ENCODE results near the gene GAS2. TPM values are rescaled to one million over a fixed set of nuclear protein-coding genes. Genes with fewer than 3 reads are reported as not detected.

The GAS2 gene
- total RNA-seq, 1 donor from 2014 or later, result 27.0 TPM

GRCh38 chr11:22792497-22792896 lies 126.1 kb downstream of the GAS2 start:
- Histone ChIP-seq H3K27me3 (no peaks in the 10 kb centered on the region), H3K36me3 (no peaks in the 10 kb centered on the region), H3K4me1 (no peaks in the 10 kb centered on the region), H3K4me3 (no peak overlapping the region), H3K9me3 (no peaks in the 10 kb centered on the region), H3K27ac (no peak overlapping the region)
- intact Hi-C loops (cut with DNase I), result no loop called here
- DNase-seq (ENCODE audit: low spot score in 2 of 2), result no peak
- no peak for TF ChIP-seq CTCF (IDR thresholded peaks at IDR 0.05)

- no peak for DNase-seq (ENCODE audit: low spot score in 2 of 2)
- Histone ChIP-seq H3K4me1 (no peaks in the 10 kb centered on the region), H3K9me3 (no peaks in the 10 kb centered on the region), H3K36me3 (no peaks in the 10 kb centered on the region), H3K27ac (no peak overlapping the region), H3K4me3 (no peak overlapping the region), H3K27me3 (no peaks in the 10 kb centered on the region)
- intact Hi-C loops (cut with DNase I), result no loop called here
- no peak for TF ChIP-seq CTCF (IDR thresholded peaks at IDR 0.05)
Measured at GRCh38 chr11:22795914-22796313, 129.5 kb downstream of the GAS2 start.

GRCh38 chr11:22797047-22797446 lies 130.6 kb downstream of the GAS2 start:
- Histone ChIP-seq H3K36me3 (no peaks in the 10 kb centered on the region), H3K27ac (no peak overlapping the region), H3K9me3 (no peaks in the 10 kb centered on the region), H3K4me3 (no peak overlapping the region), H3K27me3 (no peaks in the 10 kb centered on the region), H3K4me1 (no peaks in the 10 kb centered on the region)
- intact Hi-C loops (cut with DNase I), result no loop called here
- DNase-seq (ENCODE audit: low spot score in 2 of 2), result no peak
- TF ChIP-seq CTCF (IDR thresholded peaks at IDR 0.05), result no peak

GRCh38 chr11:22798901-22799300 lies 132.5 kb downstream of the GAS2 start:
- DNase-seq (ENCODE audit: low spot score in 2 of 2), result no peak
- no peaks in the 10 kb centered on the region for H3K36me3 ChIP-seq
- TF ChIP-seq CTCF (IDR thresholded peaks at IDR 0.05), result no peak
- no peaks in the 10 kb centered on the region for H3K9me3 ChIP-seq
- no peaks in the 10 kb centered on the region for H3K27me3 ChIP-seq
- no peak overlapping the region for H3K4me3 ChIP-seq
- intact Hi-C loops (cut with DNase I), result no loop called here
- no peaks in the 10 kb centered on the region for H3K4me1 ChIP-seq
- H3K27ac ChIP-seq, result no peak overlapping the region

- DNase-seq (ENCODE audit: low spot score in 2 of 2), result no peak
- no peak for TF ChIP-seq CTCF (IDR thresholded peaks at IDR 0.05)
- no peak overlapping the region for H3K27ac ChIP-seq
- no peaks in the 10 kb centered on the region for H3K36me3 ChIP-seq
- intact Hi-C loops (cut with DNase I), result no loop called here
- no peaks in the 10 kb centered on the region for H3K27me3 ChIP-seq
- no peaks in the 10 kb centered on the region for H3K9me3 ChIP-seq
- no peak overlapping the region for H3K4me3 ChIP-seq
- H3K4me1 ChIP-seq, result no peaks in the 10 kb centered on the region
Measured at GRCh38 chr11:22800482-22800881, 134.1 kb downstream of the GAS2 start.

- H3K36me3 ChIP-seq, result no peaks in the 10 kb centered on the region
- no peak for DNase-seq (ENCODE audit: low spot score in 2 of 2)
- H3K27me3 ChIP-seq, result no peaks in the 10 kb centered on the region
- TF ChIP-seq CTCF (IDR thresholded peaks at IDR 0.05), result no peak
- intact Hi-C loops (cut with DNase I), result no loop called here
- no peak overlapping the region for H3K27ac ChIP-seq
- H3K9me3 ChIP-seq, result no peaks in the 10 kb centered on the region
- H3K4me1 ChIP-seq, result no peaks in the 10 kb centered on the region
- no peak overlapping the region for H3K4me3 ChIP-seq
Measured at GRCh38 chr11:22802861-22803260, 136.4 kb downstream of the GAS2 start.
